ENCODE measurements around the gene LRRN1. TPM values are rescaled to one million over a fixed set of nuclear protein-coding genes. Genes with fewer than 3 reads are reported as not detected.

The LRRN1 gene
- total and polyA plus RNA-seq, 9 of the 15 experiments (the other 6 are each of a cell fraction or from before 2014, with no cell fraction given), result 0.11 TPM; not detected in 8

DNA sequence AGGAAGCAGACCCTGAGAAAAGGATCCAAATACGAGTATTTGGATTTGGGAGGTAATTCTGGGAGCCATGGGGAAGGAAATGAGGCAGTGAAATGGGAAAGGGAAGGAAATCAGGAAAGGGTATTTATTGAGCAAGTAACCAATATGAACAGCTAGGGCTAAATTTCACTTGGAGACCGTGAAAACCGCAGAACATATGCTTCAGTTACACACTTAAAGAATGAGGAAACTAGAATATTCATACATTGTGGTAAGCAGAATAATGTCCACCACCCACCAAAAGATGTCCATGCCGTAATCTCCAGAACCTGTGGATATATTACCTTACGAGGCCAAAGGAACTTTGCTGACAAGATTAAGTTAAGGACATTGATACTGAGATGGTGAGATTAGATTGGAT lies 63.3 kb downstream of the LRRN1 start:
- no peak for FAIRE-seq
- Histone ChIP-seq H3K79me2 (ENCODE audit: control insufficient read depth, insufficient read depth, low read length) (no peaks in the 10 kb centered on the region), H3K27me3 (ENCODE audit: control insufficient read depth in 2 of 2, insufficient read depth in 2 of 2, low read length in 2 of 2) (no peaks in the 10 kb centered on the region), H3K9ac (ENCODE audit: insufficient read depth in 1 of 2, low read depth in 2 of 2, low read length in 2 of 2) (no peak overlapping the region), H4K20me1 (replicated peaks; ENCODE audit: control insufficient read depth, insufficient read depth, low read length) (no peaks in the 10 kb centered on the region), H3K4me3 (no peak overlapping the region), H3K4me1 (replicated peaks in 1 of 2; ENCODE audit: control insufficient read depth in 2 of 2, insufficient read depth in 2 of 2, low read length in 2 of 2) (no peaks in the 10 kb centered on the region), H2AFZ (ENCODE audit: low read depth, low read length) (no peak overlapping the region), H3K9me3 (replicated peaks; ENCODE audit: control insufficient read depth, insufficient read depth, low read depth, low read length) (no peaks in the 10 kb centered on the region), H3K27ac (ENCODE audit: extremely low read depth, low read depth, low read length) (no peak overlapping the region), H3K36me3 (ENCODE audit: control insufficient read depth, insufficient read depth, low read length) (no peaks in the 10 kb centered on the region), H3K4me2 (ENCODE audit: insufficient read depth, low read length) (no peak overlapping the region), H3K9me1 (ENCODE audit: control insufficient read depth, insufficient read depth, low read length) (no peaks in the 10 kb centered on the region)
- TF ChIP-seq ZFX (CRISPR knock-in tag; IDR thresholded peaks at IDR 0.05) (no peak), PCBP2 (IDR thresholded peaks at IDR 0.05; ENCODE audit: low read depth, low read length, poor library complexity, severe bottlenecking) (no peak), SAP30 (IDR thresholded peaks at IDR 0.05; ENCODE audit: borderline replicate concordance, insufficient read depth, low read depth, low read length, poor library complexity, severe bottlenecking) (no peak), ZNF24 (IDR thresholded peaks at IDR 0.05) (no peak), NONO (IDR thresholded peaks at IDR 0.05; ENCODE audit: low read depth in 2 of 2, low read length in 1 of 2) (no peak), SMARCB1 (IDR thresholded peaks at IDR 0.05; ENCODE audit: insufficient read length, low read depth) (no peak)
- TF ChIP-seq, protein P1, sequence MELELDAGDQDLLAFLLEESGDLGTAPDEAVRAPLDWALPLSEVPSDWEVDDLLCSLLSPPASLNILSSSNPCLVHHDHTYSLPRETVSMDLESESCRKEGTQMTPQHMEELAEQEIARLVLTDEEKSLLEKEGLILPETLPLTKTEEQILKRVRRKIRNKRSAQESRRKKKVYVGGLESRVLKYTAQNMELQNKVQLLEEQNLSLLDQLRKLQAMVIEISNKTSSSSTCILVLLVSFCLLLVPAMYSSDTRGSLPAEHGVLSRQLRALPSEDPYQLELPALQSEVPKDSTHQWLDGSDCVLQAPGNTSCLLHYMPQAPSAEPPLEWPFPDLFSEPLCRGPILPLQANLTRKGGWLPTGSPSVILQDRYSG (tag; conservative IDR thresholded peaks at IDR 0.05; ENCODE audit: low read depth), result no peak
- TF ChIP-seq, protein P2, sequence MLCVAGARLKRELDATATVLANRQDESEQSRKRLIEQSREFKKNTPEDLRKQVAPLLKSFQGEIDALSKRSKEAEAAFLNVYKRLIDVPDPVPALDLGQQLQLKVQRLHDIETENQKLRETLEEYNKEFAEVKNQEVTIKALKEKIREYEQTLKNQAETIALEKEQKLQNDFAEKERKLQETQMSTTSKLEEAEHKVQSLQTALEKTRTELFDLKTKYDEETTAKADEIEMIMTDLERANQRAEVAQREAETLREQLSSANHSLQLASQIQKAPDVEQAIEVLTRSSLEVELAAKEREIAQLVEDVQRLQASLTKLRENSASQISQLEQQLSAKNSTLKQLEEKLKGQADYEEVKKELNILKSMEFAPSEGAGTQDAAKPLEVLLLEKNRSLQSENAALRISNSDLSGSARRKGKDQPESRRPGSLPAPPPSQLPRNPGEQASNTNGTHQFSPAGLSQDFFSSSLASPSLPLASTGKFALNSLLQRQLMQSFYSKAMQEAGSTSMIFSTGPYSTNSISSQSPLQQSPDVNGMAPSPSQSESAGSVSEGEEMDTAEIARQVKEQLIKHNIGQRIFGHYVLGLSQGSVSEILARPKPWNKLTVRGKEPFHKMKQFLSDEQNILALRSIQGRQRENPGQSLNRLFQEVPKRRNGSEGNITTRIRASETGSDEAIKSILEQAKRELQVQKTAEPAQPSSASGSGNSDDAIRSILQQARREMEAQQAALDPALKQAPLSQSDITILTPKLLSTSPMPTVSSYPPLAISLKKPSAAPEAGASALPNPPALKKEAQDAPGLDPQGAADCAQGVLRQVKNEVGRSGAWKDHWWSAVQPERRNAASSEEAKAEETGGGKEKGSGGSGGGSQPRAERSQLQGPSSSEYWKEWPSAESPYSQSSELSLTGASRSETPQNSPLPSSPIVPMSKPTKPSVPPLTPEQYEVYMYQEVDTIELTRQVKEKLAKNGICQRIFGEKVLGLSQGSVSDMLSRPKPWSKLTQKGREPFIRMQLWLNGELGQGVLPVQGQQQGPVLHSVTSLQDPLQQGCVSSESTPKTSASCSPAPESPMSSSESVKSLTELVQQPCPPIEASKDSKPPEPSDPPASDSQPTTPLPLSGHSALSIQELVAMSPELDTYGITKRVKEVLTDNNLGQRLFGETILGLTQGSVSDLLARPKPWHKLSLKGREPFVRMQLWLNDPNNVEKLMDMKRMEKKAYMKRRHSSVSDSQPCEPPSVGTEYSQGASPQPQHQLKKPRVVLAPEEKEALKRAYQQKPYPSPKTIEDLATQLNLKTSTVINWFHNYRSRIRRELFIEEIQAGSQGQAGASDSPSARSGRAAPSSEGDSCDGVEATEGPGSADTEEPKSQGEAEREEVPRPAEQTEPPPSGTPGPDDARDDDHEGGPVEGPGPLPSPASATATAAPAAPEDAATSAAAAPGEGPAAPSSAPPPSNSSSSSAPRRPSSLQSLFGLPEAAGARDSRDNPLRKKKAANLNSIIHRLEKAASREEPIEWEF (CRISPR knock-in tag; IDR thresholded peaks at IDR 0.05), result no peak
- CTCF ChIA-PET (ENCODE audit: low intra/inter-chr PET ratio), result no interaction called here
- in situ Hi-C loops (cut with MboI), result no loop called here
- intact Hi-C loops (cut with micrococcal nuclease), result no loop called here
- 0% methylated on average over 5 of the region's 5 CpGs for WGBS (ENCODE audit: insufficient coverage, low coverage, missing lambda C conversion rate)
- BruUV-seq (replicated peaks), result no TSS peak
- no peak for DNase-seq (ENCODE audit: extremely low read depth in 1 of 4, low spot score in 3 of 4)
- POLR2A ChIA-PET, result no interaction called here
- ATAC-seq, result no peak
